Measurements from ENCODE around the gene PTPRM. TPM values are rescaled to one million over a fixed set of nuclear protein-coding genes. Genes with fewer than 3 reads are reported as not detected.
A peak's percentile ranks its signal among the peaks of the same experiment; 100 is the strongest.

The PTPRM gene
- total and polyA plus RNA-seq, 2 of the 4 experiments (the other 2 are of a cell fraction) = 28.3 to 51.2 TPM

DNA sequence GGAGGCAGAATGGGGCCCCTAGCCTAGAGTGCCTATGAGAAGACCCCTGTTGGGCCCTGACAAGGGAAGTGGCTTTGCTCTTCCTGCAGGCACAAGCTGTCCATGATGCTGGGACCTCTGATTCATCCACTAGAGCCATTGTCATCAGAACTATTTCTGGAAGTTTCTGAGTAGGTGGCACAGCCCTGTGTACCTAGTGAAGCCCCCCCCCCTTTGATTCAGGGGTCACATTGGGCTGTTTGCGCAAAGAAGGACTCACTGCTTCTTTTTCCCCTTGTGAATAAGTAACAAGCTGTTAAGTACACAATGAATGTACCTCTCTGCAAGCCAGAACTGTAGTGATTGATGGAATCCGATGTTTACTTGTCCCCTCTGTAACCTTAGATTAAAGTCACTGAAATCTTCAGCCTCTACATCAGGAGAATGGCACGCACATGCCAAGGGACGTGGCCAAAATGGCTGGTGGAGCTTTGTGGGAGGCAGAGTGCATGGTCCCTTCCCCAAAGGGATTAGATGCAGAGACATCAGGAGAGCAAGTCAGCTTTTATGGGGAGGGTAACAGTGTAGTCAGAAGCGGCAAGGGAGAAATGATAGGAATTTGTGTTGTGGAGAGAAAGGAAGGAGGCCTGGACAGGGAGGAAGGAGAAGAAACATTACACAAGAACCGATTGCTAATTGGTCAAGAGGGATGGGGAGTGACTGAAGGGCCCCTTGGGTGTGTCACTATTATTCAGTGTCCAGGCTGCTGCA lies 774.5 kb downstream of the PTPRM start:
- TF ChIP-seq CHD1 (IDR thresholded peaks at IDR 0.05; ENCODE audit: low read depth, low read length) = no peak
- TF ChIP-seq BHLHE40 (IDR thresholded peaks at IDR 0.05; ENCODE audit: low read depth, low read length) = peak; percentile 27; the same call in 1 of the 2 replicates
- no peak for TF ChIP-seq FOS (IDR thresholded peaks at IDR 0.05; ENCODE audit: low read depth, low read length)
- no peak for TF ChIP-seq NFE2L2 (IDR thresholded peaks at IDR 0.05; ENCODE audit: low read depth, low read length)
- peak; percentile 69 for TF ChIP-seq CEBPB (IDR thresholded peaks at IDR 0.05; ENCODE audit: low read depth, low read length)
- TF ChIP-seq ELK1 (IDR thresholded peaks at IDR 0.05; ENCODE audit: borderline replicate concordance, low read depth, low read length) = no peak
- 0 out of 2 replicates have a peak, but pooled peaks have one; percentile 14 for TF ChIP-seq MAZ (IDR thresholded peaks at IDR 0.05; ENCODE audit: borderline replicate concordance, low read depth, low read length)
- TF ChIP-seq RCOR1 (IDR thresholded peaks at IDR 0.05; ENCODE audit: insufficient replicate concordance, low read length) = no peak
- CTCF ChIA-PET = no interaction called here
- peak; percentile 75 for DNase-seq

More for the DNA sequence above, 774.5 kb downstream of the PTPRM start:
- Histone ChIP-seq H3K4me3 (ENCODE audit: insufficient read depth, low read depth, low read length) (no peak overlapping the region), H2BK15ac (ENCODE audit: low read depth, low read length) (peak overlapping the region; percentile 23; the same call in 1 of the 3 replicates), H3K36me3 (ENCODE audit: control insufficient read depth, insufficient read depth, low read length) (peaks cover 2% of the 10 kb centered on the region; the same call in 1 of the 2 replicates), H4K5ac (ENCODE audit: low read depth, low read length) (peak overlapping the region; percentile 27; the same call in 1 of the 2 replicates), H3K79me1 (ENCODE audit: low read depth in 1 of 2, low read length in 2 of 2) (no peaks in the 10 kb centered on the region), H3K14ac (replicated peaks; ENCODE audit: low read depth, low read length) (no peak overlapping the region; the same call in 1 of the 2 replicates), H2AK9ac (replicated peaks; ENCODE audit: low read depth, low read length, poor library complexity) (peak overlapping the region; percentile 21), H3K18ac (ENCODE audit: low read depth, low read length) (peak overlapping the region; percentile 36), H3K4me1 (ENCODE audit: control insufficient read depth, insufficient read depth, low read length) (peaks cover 10% of the 10 kb centered on the region), H3K9ac (ENCODE audit: low read depth, low read length) (no peak overlapping the region), H3K27me3 (ENCODE audit: control insufficient read depth, insufficient read depth, low read length) (no peaks in the 10 kb centered on the region), H4K20me1 (ENCODE audit: insufficient read depth, low read length) (no peaks in the 10 kb centered on the region), H3K9me1 (ENCODE audit: insufficient read depth, low read length) (peaks cover 19% of the 10 kb centered on the region), H3K4ac (ENCODE audit: low read depth, low read length) (peak overlapping the region; percentile 70), H3K27ac (ENCODE audit: insufficient read depth, low read length) (peak overlapping the region; percentile 72; the same call in 1 of the 2 replicates), H2AK5ac (ENCODE audit: low read depth, low read length) (peak overlapping the region; percentile 40; the same call in 1 of the 2 replicates), H2BK20ac (ENCODE audit: low read depth, low read length) (peak overlapping the region; percentile 33; the same call in 1 of the 2 replicates), H3K56ac (ENCODE audit: extremely low read depth, insufficient read depth, low read length) (peak overlapping the region; percentile 45; the same call in 1 of the 2 replicates), H3K4me2 (ENCODE audit: low read depth, low read length) (peak overlapping the region; percentile 68), H3K23ac (ENCODE audit: low read depth, low read length) (peak overlapping the region; percentile 8; the same call in 1 of the 2 replicates), H3K9me3 (ENCODE audit: control insufficient read depth, insufficient read depth, low read length) (no peaks in the 10 kb centered on the region), H2BK120ac (ENCODE audit: low read depth, low read length) (peak overlapping the region; percentile 79), H2BK5ac (ENCODE audit: low read depth, low read length, poor library complexity, severe bottlenecking) (peak overlapping the region; percentile 40), H4K8ac (ENCODE audit: low read depth in 2 of 2, low read length in 2 of 2) (peak overlapping the region; percentile 16 to 74; a peak in 3 of 4 replicates), H4K91ac (ENCODE audit: insufficient read depth, low read depth, low read length) (peak overlapping the region; percentile 75), H2AFZ (replicated peaks; ENCODE audit: low read length, poor library complexity) (peak overlapping the region; percentile 51)
- BruUV-seq (replicated peaks) = no TSS peak
- dilution Hi-C loops (cut with HindIII; ENCODE audit: low sequenced_read_pairs, unreplicated experiment) = no loop called here
- intact Hi-C loops (cut with micrococcal nuclease) = no loop called here
- WGBS, 2 experiments (ENCODE audit: extremely low coverage in 2 of 2, insufficient read length in 1 of 2) = 7% methylated on average over 3 of the region's 6 CpGs; no CpG with 5 or more reads in 1 of the 2 experiments
- in situ Hi-C loops (cut with MboI; ENCODE audit: low sequenced_read_pairs) = no loop called here
- POLR2A ChIA-PET (ENCODE audit: unreplicated experiment) = no interaction called here
- peak; percentile 93 for ATAC-seq (ENCODE audit: low read depth)
